NCI-H446 (cell line): ENCODE data around the gene PYCR2.
A peak's percentile ranks its signal among the peaks of the same experiment; 100 is the strongest.
"Not testable (repeated sequence)": the region's sequence is repeated elsewhere in the genome, so short reads cannot be mapped to it uniquely, and the experiment has no call there.

Source experiments
- DNase-seq, 2 experiments: peaks; one replicate each; lab custom pipeline; 2025; lab: John Stamatoyannopoulos, UW

PYCR2 gene

DNA sequence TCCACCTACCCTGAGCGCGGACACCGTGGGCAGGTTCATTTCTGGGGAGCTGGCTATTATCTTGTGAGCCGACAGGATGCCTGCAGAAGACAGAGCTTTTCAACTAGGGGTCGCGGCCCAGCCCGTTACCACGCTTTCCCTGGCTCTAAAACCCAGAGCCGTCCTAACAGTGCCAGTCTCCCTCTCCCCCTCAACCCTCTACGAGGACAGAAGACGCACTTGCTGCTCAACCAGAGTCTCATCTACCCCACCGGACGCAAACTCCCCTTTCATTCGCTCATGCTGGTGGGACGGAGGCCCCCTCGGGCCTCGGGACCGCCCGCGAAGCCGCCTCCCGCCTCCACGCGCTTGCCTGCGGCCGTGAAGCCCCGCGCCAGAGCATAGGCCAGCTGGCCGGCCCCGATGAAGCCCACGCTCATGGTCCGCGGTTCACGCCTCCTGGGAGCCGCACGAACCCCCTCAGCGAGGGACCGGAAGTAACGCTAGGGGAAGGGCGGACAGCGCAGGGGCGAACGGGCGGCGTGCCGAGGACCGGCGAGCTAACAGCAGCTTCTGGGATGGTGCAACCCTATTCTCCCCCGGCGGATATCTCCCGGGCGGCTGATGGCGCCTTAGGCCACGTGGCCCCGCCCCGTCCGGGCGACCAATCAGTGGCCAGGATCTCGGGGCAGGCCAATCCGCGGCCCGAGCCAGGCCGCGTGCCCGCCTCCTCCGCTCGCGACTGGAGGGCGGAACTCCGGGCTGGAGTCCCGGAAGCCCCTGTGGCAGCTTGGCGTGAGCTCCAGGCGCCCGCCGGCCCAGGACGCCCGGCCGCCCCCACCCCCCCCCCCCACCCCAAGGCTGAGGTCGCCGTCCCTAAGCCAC is at the start of gene PYCR2:
TSS of gene PYCR2 (minus strand) at position 559 of the 864 bp plus-strand sequence. CDS start at position 419, 140 bp downstream.
- peak; percentile 87 to 98 for DNase-seq

GRCh38 chr1:225973158-225973557 is 49.1 kb upstream of the PYCR2 start:
- no peak for DNase-seq

DNA sequence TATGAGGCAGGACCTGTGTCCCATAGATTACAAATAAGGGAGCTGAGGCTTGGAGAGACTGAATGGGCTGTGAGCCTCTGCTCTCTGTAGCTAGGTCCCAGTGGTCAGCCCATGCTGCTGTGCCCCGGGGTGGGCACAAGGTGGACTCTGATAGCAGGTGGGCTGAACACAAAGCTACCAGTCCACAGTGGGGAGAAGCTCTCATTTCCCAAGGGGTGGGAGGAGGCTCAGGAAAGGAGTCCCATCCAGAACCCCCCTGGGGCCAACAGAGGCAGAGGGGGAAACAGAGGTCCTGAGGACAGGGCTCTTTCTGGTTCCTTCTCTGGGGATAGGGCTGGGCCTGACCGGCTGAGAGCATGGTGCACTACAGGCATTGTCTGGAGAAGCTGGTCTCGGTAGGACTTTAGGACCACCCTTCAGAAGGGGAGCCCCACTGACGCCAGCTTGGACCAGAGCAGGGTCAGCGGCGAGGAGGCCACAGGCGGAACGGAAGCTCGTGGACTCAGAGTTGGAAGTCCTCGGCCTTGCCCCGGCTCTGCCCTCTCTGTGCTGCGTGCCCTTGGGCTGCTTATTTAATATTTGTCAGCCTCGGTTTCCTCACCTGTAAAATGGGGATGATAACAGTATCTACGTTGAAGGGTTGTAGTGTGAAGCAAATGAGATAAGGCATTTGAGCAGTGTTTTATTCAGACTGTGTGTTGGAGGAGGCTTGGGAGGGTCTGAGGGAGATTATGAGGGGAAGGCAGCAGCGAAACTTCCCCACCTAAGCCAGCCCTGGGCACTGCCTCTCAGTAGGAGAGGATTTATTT is 48.5 kb upstream of the PYCR2 start:
- DNase-seq, result no peak

GRCh38 chr1:225970592-225971157 is 46.6 kb upstream of the PYCR2 start:
- not testable (repeated sequence) for DNase-seq

- DNase-seq, result not testable (repeated sequence)
Measured at GRCh38 chr1:225969751-225970150, 45.7 kb upstream of the PYCR2 start.

DNA sequence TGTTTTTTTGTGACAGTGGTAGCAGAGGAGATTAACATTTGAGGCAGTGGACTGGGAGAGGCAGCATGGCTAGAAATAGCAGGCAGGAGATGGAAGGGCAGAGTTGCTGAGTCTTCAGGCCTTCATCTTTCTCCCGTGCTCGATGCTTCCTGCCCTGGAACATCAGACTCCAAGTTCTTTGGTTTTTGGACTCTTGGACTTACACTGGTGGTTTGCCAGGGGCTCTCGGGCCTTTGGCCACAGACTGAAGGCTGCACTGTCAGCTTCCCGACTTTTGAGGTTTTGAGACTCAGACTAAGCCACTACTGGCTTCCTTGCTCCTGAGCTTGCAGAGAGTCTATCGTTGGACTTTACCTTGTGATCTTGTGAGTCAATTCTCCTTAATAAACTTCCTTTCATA is 41.2 kb upstream of the PYCR2 start:
- DNase-seq, result no peak

- no peak for DNase-seq
Measured at GRCh38 chr1:225963735-225964530, 39.9 kb upstream of the PYCR2 start.

DNA sequence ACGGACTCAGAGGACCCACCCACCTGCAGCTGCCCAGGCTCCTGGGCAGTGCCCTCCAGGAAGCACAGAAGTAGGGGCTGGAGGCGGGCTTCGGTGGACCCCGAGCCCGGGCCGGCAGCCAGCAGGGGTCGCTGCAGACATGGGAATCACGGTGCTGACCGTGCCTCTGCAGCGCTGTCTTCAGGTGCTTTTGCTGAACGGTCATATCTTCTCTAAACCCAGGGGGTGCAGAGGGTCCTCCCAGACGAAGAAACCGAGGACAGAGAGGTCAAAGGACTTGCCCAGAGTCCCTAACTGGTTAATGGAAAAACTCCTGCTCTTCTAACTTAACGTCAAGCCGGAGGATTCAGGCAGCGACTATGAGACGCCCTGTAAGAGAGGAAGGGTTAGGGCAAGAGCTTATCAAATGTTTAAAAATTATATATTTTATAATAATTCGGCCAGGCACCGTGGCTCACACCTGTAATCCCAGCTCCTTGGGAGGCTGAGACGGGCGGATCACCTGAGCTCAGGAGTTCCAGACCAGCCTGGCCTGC is 38.5 kb upstream of the PYCR2 start:
- DNase-seq, result peak in 1 of 2 experiments; percentile 15

GRCh38 chr1:225961659-225962439 is 37.8 kb upstream of the PYCR2 start:
- no peak for DNase-seq

- no peak for DNase-seq
Measured at GRCh38 chr1:225958041-225958440, 34.0 kb upstream of the PYCR2 start.

- DNase-seq, result no peak
Measured at GRCh38 chr1:225954753-225955152, 30.7 kb upstream of the PYCR2 start.

DNA sequence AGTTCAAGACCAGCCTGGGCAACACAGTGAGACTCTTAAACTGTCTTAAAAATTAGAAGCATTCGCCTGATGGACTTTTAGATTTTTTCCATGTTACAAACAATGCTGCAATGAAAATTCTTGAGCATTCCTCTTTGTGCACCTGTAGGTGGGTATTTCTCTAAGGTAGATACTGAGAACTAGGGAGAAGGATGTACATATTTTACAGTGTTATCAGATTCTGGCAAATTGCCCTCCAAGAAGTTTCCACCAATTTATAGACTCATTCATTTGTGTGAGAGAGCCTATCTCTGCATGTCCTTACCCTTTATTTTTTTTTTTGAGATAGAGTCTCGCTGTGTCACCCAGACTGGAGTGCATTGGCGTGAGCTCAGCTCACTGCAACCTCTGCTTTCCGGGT is 29.3 kb upstream of the PYCR2 start:
- no peak for DNase-seq

- no peak for DNase-seq
Measured at GRCh38 chr1:225950905-225951497, 27.0 kb upstream of the PYCR2 start.

GRCh38 chr1:225949041-225949440 is 25.0 kb upstream of the PYCR2 start:
- no peak for DNase-seq

GRCh38 chr1:225946803-225947202 is 22.8 kb upstream of the PYCR2 start:
- DNase-seq, result no peak

DNA sequence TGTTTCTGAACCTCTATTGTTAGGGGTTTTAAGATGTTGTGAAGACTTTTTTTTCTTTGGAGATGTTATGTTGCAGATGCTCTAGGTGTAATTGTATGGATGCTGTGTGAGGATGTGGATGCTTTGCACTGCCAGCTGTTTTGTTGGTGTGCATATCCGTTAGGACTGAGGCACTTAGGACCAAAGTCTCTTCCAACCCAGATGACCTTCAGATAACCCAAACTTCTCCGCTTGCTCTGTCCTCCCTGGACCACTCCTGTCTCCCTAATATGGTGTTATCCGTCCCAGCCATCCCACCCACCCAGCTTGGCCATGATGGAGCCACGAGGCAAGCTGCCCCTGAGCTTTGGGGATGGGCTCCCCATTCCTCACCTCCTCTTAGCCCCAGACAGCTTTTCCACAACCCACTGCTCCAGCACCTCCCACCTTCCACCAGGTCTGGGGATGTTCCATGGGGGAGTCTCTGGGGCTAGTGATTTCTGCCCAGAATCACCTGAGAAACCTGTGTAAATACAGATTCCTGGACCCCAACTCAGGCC is 22.1 kb upstream of the PYCR2 start:
- no peak for DNase-seq

- no peak for DNase-seq
Measured at GRCh38 chr1:225945564-225945963, 21.5 kb upstream of the PYCR2 start.

DNA sequence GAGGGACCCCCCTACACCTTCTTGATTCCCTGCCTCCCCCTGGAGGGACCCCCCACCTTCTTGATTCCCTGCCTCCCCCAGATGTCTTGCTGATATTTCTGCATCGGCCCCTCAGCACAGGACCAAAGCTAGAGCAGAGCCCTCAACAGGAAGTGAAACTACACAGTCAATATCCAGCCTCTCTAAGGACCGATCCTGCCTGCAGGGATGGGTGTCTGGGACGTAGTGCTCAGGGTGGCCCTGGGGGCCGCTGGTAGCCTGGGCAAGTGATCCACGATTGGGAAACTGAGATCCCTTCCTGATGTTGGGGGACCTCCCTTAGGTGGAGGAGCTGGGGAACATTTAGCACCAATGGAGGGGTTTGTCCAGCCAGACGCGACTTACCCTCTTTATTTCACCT is 20.9 kb upstream of the PYCR2 start:
- no peak for DNase-seq

- DNase-seq, result no peak
Measured at GRCh38 chr1:225944387-225944786, 20.3 kb upstream of the PYCR2 start.

GRCh38 chr1:225943582-225943981 is 19.5 kb upstream of the PYCR2 start:
- DNase-seq, result no peak
